Lower leg skin (tissue), 3 donors: ENCODE results near the gene YAP1.

ENCODE experiments used
- CTCF ChIP-seq, 3 donors: fragments of 450-650 bp; IDR thresholded peaks; one replicate each; pipeline ENCODE4 v1.5.1; 2016; ENCODE audit warnings: antibody characterized with exemption in 3 of 3, mild to moderate bottlenecking in 3 of 3, moderate library complexity in 2 of 3
- POLR2A ChIP-seq, 2 donors: fragments of 450-650 bp; IDR thresholded peaks; one replicate each; pipeline ENCODE4 v1.6.1; 2016 to 2017; ENCODE audit warnings: antibody characterized with exemption in 2 of 2, mild to moderate bottlenecking in 1 of 2, moderate library complexity in 1 of 2

- TF ChIP-seq CTCF (IDR thresholded peaks at IDR 0.05) (no peak), POLR2A (IDR thresholded peaks at IDR 0.05) (no peak)
Measured at GRCh38 chr11:102062106-102062505, 48.1 kb upstream of the YAP1 start.
